Psoas muscle (tissue), 8 donors: ENCODE measurements around the gene DNAJC17. TPM values are rescaled to one million over a fixed set of nuclear protein-coding genes. Genes with fewer than 3 reads are reported as not detected.
A peak's percentile ranks its signal among the peaks of the same experiment; 100 is the strongest.

Experiments used
- ATAC-seq, 4 donors: fragments of 200-7000 bp; cut with Tn5 transposase; one replicate each; pipeline ENCODE4 v1.9.1; 2020; ENCODE audit warnings: moderate library complexity in 3 of 4, mild to moderate bottlenecking in 2 of 4
- DNase-seq, 2 donors: peaks; one replicate each; pipeline ENCODE4 v3.0.0-alpha.2; 2020
- H3K27ac ChIP-seq: fragments of 200-600 bp; one replicate; pipeline ENCODE4 v1.8.0; 2022
- H3K27me3 ChIP-seq, 3 donors: fragments of 200-600 bp in 1 of 3; one replicate each; pipeline versions ENCODE4 v1.6.1 to v1.8.0; 2013 to 2022; ENCODE audit warnings: low read length in 2 of 3, mild to moderate bottlenecking in 2 of 3, moderate library complexity in 1 of 3; ENCODE audit not compliant: insufficient read depth in 3 of 3
- H3K36me3 ChIP-seq, 2 donors: fragments of 200-600 bp in 1 of 2; one replicate each; pipeline versions ENCODE4 v1.6.1 to v1.8.0; 2013 to 2022; ENCODE audit warnings: low read depth in 1 of 2, mild to moderate bottlenecking in 1 of 2, moderate library complexity in 1 of 2; ENCODE audit not compliant: insufficient read depth in 1 of 2
- H3K4me1 ChIP-seq: fragments of 200-600 bp; one replicate; pipeline ENCODE4 v1.8.0; 2022
- H3K4me3 ChIP-seq: fragments of 200-600 bp; one replicate; pipeline ENCODE4 v1.8.0; 2022; ENCODE audit warnings: mild to moderate bottlenecking
- H3K9me3 ChIP-seq: fragments of 200-600 bp; one replicate; pipeline ENCODE4 v1.8.0; 2022
- CTCF ChIP-seq: fragments of 200-600 bp; IDR thresholded peaks from one replicate; pipeline ENCODE4 v1.8.0; 2022; ENCODE audit warnings: antibody characterized with exemption
- WGBS, 3 donors: extraction: QIAGEN DNeasy Blood & Tissue Kit; methylation state at CpG; one replicate each; pipeline versions ENCODE4 v1.1.6 to v1.1.7; 2013; 5-methylcytosine and 5-hydroxymethylcytosine counted together
- intact Hi-C, 2 donors: fragments of 100-400 bp; cut with DNase I; formaldehyde crosslinking; loops; one replicate each; pipeline versions ENCODE4 v1.11.0 to v1.14.2; 2022
- polyA plus RNA-seq, 3 donors: library from polyadenylated mRNA; stranded (reverse); fragments of 200-250 nt; gene quantifications; one replicate each; pipeline ENCODE4 v1.2.3, GENCODE V29; 2013
- total RNA-seq, 4 donors: library from RNA; stranded (reverse); fragmentation: NEBNext Ultra II Directional in 2 of 4; extraction: Animal tissue kit (Norgen Biotek cat#: 25700) in 2 of 4; gene quantifications; one replicate each; pipeline versions ENCODE4 v1.2.1 to v1.2.4, GENCODE V29; 2021 to 2023
- donor health status: healthy with polysubstance abuse.
- donor health status: DM: no; HTN: no; CAD: no; lungs with moderate emphysema.
- donor health status: Bipolar disorder and iron deficiency.
- donor health status: healthy.
- donor health status: DM: yes; HTN: yes; CAD: no.
- donor health status: DM: no; HTN: no; CAD: no.
- donor health status: DM: no; HTN: no; CAD: no.
- donor health status: DM: yes; HTN: yes; CAD: no.

Gene DNAJC17
- total and polyA plus RNA-seq, 7 donors = 8.9 to 32.4 (median 16.6) TPM

DNA sequence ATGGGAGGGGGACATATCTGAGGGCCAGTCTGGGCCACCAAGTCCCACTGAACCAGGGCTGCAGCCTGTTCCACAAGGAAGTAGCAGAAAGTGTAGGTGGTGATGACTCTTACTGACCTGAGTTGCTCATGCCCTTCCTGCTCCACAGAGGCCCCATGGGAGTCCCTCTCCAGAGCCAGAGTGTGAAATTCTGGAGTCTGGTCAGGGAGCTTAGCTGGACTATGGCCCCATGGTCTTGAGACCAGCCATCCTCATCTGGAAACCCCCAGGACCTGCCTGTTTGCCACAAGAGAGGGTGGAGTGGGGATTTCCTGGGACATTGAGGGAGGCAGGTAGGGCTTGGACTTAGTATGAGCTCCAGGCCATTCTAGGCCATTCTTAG lies 39.6 kb upstream of the DNAJC17 start:
- peaks cover 0 to 51% (median 21%) of the 10 kb centered on the region in 3 donors for H3K27me3 ChIP-seq
- H3K27ac ChIP-seq = no peak overlapping the region
- no peak for TF ChIP-seq CTCF

DNA sequence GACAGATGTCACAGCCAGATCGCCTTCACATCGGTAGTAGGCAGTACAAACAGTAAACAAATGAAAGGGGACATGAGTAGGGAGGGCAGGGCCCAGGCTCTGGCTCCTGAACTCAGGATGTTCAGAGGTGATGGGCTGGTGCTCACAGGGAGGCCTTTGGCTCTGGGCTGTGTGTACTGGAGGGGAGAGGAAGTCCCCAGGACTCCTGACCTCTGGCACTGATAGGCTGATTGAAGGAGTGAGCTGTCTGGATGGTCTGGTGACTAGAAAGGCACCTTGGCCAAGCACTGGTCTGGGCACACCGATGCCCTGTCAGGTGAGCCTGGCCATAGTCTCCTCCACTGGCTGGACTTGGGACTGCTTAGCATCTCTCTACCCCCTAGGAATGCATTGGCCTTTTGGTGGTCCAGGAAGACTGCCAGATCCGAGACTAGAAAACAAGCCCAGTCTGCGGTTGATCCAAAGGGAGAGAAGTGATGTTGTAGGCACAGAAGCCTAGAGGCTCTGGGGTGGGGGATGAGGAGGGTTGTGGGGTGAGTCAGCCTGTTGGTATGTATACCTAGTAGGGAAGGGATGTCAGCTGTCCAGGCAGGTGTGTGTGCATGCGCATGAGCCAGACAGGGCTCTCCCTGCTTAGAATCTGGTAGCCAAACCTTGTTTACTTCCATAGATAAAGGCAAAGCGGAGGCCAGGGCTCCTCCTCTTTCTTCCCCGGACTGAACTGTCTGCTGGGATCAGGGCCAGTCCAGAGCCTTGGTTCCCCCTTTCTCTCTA lies 38.4 kb upstream of the DNAJC17 start:
- no peaks in the 10 kb centered on the region for H3K9me3 ChIP-seq
- 82 to 89% (median 88%) methylated on average over 8 of the region's 8 CpGs for WGBS, 3 donors
- ATAC-seq (peak in 1 of 4 donors; percentile 41), DNase-seq (no peak)
- H3K27me3 ChIP-seq = peaks cover 0 to 51% (median 22%) of the 10 kb centered on the region in 3 donors
- H3K36me3 ChIP-seq = no peaks in the 10 kb centered on the region
- no peak overlapping the region for H3K4me3 ChIP-seq
- no peak for TF ChIP-seq CTCF
- intact Hi-C loops = loop anchor here (10.0 kb wide), 1 partner anchor 61 kb away; no protein-coding TSS in a partner anchor
- H3K4me1 ChIP-seq = peaks cover 8% of the 10 kb centered on the region
- no peak overlapping the region for H3K27ac ChIP-seq

More for the DNA sequence above, 39.6 kb upstream of the DNAJC17 start:
- Histone ChIP-seq H3K4me1 (peaks cover 8% of the 10 kb centered on the region), H3K4me3 (no peak overlapping the region), H3K9me3 (no peaks in the 10 kb centered on the region), H3K36me3 (no peaks in the 10 kb centered on the region)
- no peak for DNase-seq
- intact Hi-C loops = loop anchor here (10.0 kb wide), 1 partner anchor 62 kb away; no protein-coding TSS in a partner anchor
- no peak for ATAC-seq

DNA sequence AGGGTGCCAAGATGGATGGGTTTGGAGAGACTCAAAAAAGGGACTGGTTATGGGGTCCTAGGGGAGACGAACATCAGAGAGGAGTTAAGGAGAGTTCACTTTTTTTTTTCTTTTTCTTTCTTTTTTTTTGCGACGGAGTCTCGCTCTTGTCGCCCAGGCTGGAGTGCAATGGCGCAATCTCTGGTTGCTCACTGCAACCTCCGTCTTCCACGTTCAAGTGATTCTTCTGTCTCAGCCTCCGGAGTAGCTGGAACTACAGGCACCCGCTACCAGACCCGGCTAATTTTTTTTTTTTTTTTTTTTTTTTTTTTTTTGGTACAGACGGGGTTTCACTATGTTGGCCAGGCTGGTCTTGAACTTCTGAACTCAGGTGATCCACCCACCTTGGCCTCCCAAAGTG lies 37.8 kb upstream of the DNAJC17 start:
- Histone ChIP-seq H3K27me3 (peaks cover 0 to 51% (median 22%) of the 10 kb centered on the region in 3 donors), H3K9me3 (no peaks in the 10 kb centered on the region), H3K4me3 (peak overlapping the region; percentile 58), H3K27ac (no peak overlapping the region), H3K4me1 (peaks cover 8% of the 10 kb centered on the region), H3K36me3 (no peaks in the 10 kb centered on the region)
- no peak for DNase-seq
- no peak for TF ChIP-seq CTCF
- intact Hi-C loops = loop anchor here (10.0 kb wide), 1 partner anchor 60 kb away; no protein-coding TSS in a partner anchor
- 50 to 59% (median 55%) methylated on average over 10 to 12 of the region's 12 CpGs for WGBS, 3 donors
- no peak for ATAC-seq

- ATAC-seq = peak in 2 of 4 donors; percentile 19 to 21
- Histone ChIP-seq H3K4me1 (peaks cover 8% of the 10 kb centered on the region), H3K4me3 (peak overlapping the region; percentile 58), H3K27ac (no peak overlapping the region), H3K36me3 (no peaks in the 10 kb centered on the region), H3K27me3 (peaks cover 0 to 51% (median 22%) of the 10 kb centered on the region in 3 donors), H3K9me3 (no peaks in the 10 kb centered on the region)
- TF ChIP-seq CTCF = no peak
- WGBS, 3 donors = 1 to 2% (median 2%) methylated on average over 27 to 28 of the region's 28 CpGs
- DNase-seq = peak; percentile 29 to 54
- intact Hi-C loops = loop anchor here (10.0 kb wide), 1 partner anchor 60 kb away; no protein-coding TSS in a partner anchor
Measured at GRCh38 chr15:40844696-40845030, 37.4 kb upstream of the DNAJC17 start.
